HCT116 (cell line): Measurements from ENCODE around the gene SF3B5. TPM values are rescaled to one million over a fixed set of nuclear protein-coding genes. Genes with fewer than 3 reads are reported as not detected.

Source experiments
- ATAC-seq: fragments of 200-7000 bp; cut with Tn5 transposase; 2 replicates; pipeline ENCODE4 v1.9.1; 2020; ENCODE audit warnings: mild to moderate bottlenecking, moderate library complexity
- BruUV-seq: library from RNA; stranded (reverse); fragments of 400-500 nt; replicated peaks from 2 replicates; lab custom pipeline; 2021; lab: Mats Ljungman, UMichigan
- CTCF ChIA-PET: fragments of 300-600 bp; sonication (Branson Sonifier 250); formaldehyde crosslinking; loops from one replicate; lab custom pipeline; 2021; ENCODE audit warnings: antibody characterized with exemption; lab: Charles Lee
- POLR2A ChIA-PET: fragments of 300-600, 350-600 bp; sonication (Branson Sonifier 250); formaldehyde crosslinking; loops from one replicate; lab custom pipeline; 2021; ENCODE audit warnings: antibody characterized with exemption; lab: Charles Lee
- RAD21 ChIA-PET, 2 experiments: fragments of 300-600 bp; sonication (Branson Sonifier 250); formaldehyde crosslinking; loops; one replicate each; lab custom pipeline; 2023; ENCODE audit warnings: low total read pairs in 2 of 2; ENCODE audit not compliant: uncharacterized antibody in 2 of 2, unreplicated experiment in 2 of 2, low non-redundant PET in 1 of 2; lab: Charles Lee
- DNase-seq: peaks from one replicate; pipeline ENCODE4 v3.0.0-alpha.2; 2010; ENCODE audit warnings: low read depth, low spot score
- H2AFZ ChIP-seq: fragments of 200-600 bp; shearing (Covaris generic), sonication (generic); 2 replicates; pipeline ENCODE4 v1.6.1; 2017; ENCODE audit warnings: low read depth, mixed run types, mixed read lengths, antibody characterized with exemption, low read length; ENCODE audit not compliant: poor library complexity, severe bottlenecking
- H3K27ac ChIP-seq: 2 replicates; pipeline ENCODE4 v1.5.1; 2012; ENCODE audit warnings: low read depth, low read length
- H3K27me3 ChIP-seq: fragments of 200-600 bp; sonication (generic); 2 replicates; pipeline ENCODE4 v1.6.1; 2016; ENCODE audit warnings: mixed run types, low read length, mixed read lengths; ENCODE audit not compliant: insufficient read depth
- H3K36me3 ChIP-seq, 2 experiments: fragments of 200-500 bp in 1 of 2; fragments of 200-600 bp in 1 of 2; sonication (Bioruptor generic) in 1 of 2; sonication (generic) in 1 of 2; 2 replicates each; pipeline versions ENCODE4 v1.5.1 to v1.6.1; 2014 to 2016; ENCODE audit warnings: low read length in 2 of 2, inconsistent platforms in 1 of 2, mixed read lengths in 1 of 2, mixed run types in 1 of 2; ENCODE audit not compliant: insufficient read depth in 2 of 2, control insufficient read depth in 1 of 2
- H3K4me1 ChIP-seq, 2 experiments: fragments of 200-600 bp in 1 of 2; sonication (generic) in 1 of 2; 2 replicates each; pipeline versions ENCODE4 v1.5.1 to v1.6.1; 2012 to 2017; ENCODE audit warnings: low read length in 2 of 2, inconsistent platforms in 1 of 2, mild to moderate bottlenecking in 1 of 2, mixed read lengths in 1 of 2, mixed run types in 1 of 2, moderate library complexity in 1 of 2; ENCODE audit not compliant: insufficient read depth in 2 of 2, control insufficient read depth in 1 of 2
- H3K4me2 ChIP-seq: fragments of 200-600 bp; sonication (generic); 2 replicates; pipeline ENCODE4 v1.6.1; 2017; ENCODE audit warnings: mixed run types, low read length, mixed read lengths
- H3K4me3 ChIP-seq, 2 experiments: fragments of 200-600 bp in 1 of 2; sonication (generic) in 1 of 2; replicated peaks in 1 of 2; 2 replicates each; pipeline ENCODE4 v1.5.1; 2011 to 2016; ENCODE audit warnings: low read length in 2 of 2, control low read depth in 1 of 2, low read depth in 1 of 2, mild to moderate bottlenecking in 1 of 2, mixed read lengths in 1 of 2, mixed run types in 1 of 2
- H3K79me2 ChIP-seq: fragments of 200-600 bp; sonication (generic); 2 replicates; pipeline ENCODE4 v1.6.1; 2017; ENCODE audit warnings: mild to moderate bottlenecking, mixed run types, low read length, moderate library complexity, mixed read lengths; ENCODE audit not compliant: insufficient read depth
- H3K9ac ChIP-seq: fragments of 200-600 bp; sonication (generic); 2 replicates; pipeline ENCODE4 v1.6.1; 2016; ENCODE audit warnings: low read length, mixed read lengths
- H3K9me2 ChIP-seq: fragments of 200-600 bp; sonication (generic), shearing (Covaris generic); 2 replicates; pipeline ENCODE4 v1.6.1; 2017; ENCODE audit warnings: mixed run types, mild to moderate bottlenecking, moderate library complexity; ENCODE audit not compliant: insufficient read depth
- H3K9me3 ChIP-seq, 2 experiments: fragments of 200-500 bp in 1 of 2; fragments of 200-600 bp in 1 of 2; sonication (Bioruptor generic) in 1 of 2; sonication (generic) in 1 of 2; 2 replicates each; pipeline ENCODE4 v1.6.1; 2014 to 2017; ENCODE audit warnings: low read length in 2 of 2, mixed read lengths in 2 of 2, inconsistent platforms in 1 of 2, low read depth in 1 of 2, mild to moderate bottlenecking in 1 of 2, mixed run types in 1 of 2, moderate library complexity in 1 of 2; ENCODE audit not compliant: control insufficient read depth in 1 of 2, insufficient read depth in 1 of 2
- H4K20me1 ChIP-seq: fragments of 200-600 bp; sonication (generic), shearing (Covaris generic); 2 replicates; pipeline ENCODE4 v1.6.1; 2017; ENCODE audit warnings: mixed run types, mild to moderate bottlenecking, moderate library complexity; ENCODE audit not compliant: insufficient read depth
- CEBPB ChIP-seq: IDR thresholded peaks from 2 replicates; pipeline ENCODE4 v1.6.1; 2012; ENCODE audit warnings: low read depth
- EGR1 ChIP-seq: IDR thresholded peaks from 2 replicates; pipeline ENCODE4 v1.6.1; 2012; ENCODE audit warnings: low read depth
- EZH2 ChIP-seq: fragments of 200-600 bp; sonication (generic); IDR thresholded peaks from 2 replicates; pipeline ENCODE4 v1.6.1; 2017; ENCODE audit warnings: antibody characterized with exemption, mixed run types
- FOSL1 ChIP-seq: IDR thresholded peaks from 2 replicates; pipeline ENCODE4 v1.6.1; 2012; ENCODE audit warnings: low read depth
- JUND ChIP-seq: IDR thresholded peaks from 2 replicates; pipeline ENCODE4 v1.6.1; 2012
- POLR2A ChIP-seq: IDR thresholded peaks from 2 replicates; pipeline ENCODE4 v1.7.0; 2011; ENCODE audit warnings: borderline replicate concordance; ENCODE audit not compliant: insufficient read depth, insufficient read length; ENCODE audit errors: extremely low read depth
- POLR2AphosphoS5 ChIP-seq: IDR thresholded peaks from 2 replicates; pipeline ENCODE4 v1.6.1; 2011; ENCODE audit warnings: mild to moderate bottlenecking, low read depth, low read length, moderate library complexity
- SP1 ChIP-seq: IDR thresholded peaks from 2 replicates; pipeline ENCODE4 v1.6.1; 2012; ENCODE audit warnings: low read depth
- SRF ChIP-seq: IDR thresholded peaks from 2 replicates; pipeline ENCODE4 v1.6.1; 2012; ENCODE audit warnings: low read depth
- TCF7L2 ChIP-seq: IDR thresholded peaks from 2 replicates; pipeline ENCODE4 v1.7.0; 2011; ENCODE audit warnings: borderline replicate concordance, inconsistent platforms; ENCODE audit not compliant: insufficient read depth, insufficient read length; ENCODE audit errors: extremely low read depth
- intact Hi-C: fragments of 100-400 bp; cut with micrococcal nuclease; formaldehyde crosslinking; loops from 2 replicates; pipeline ENCODE4 v1.10.0; 2022
- total RNA-seq: library from RNA; stranded (reverse); gene quantifications from one replicate; pipeline ENCODE4 v1.2.1, GENCODE V29; 2021; ENCODE audit not compliant: unreplicated experiment
- TF ChIP-seq, protein P1 (sequence below): IDR thresholded peaks from 2 replicates; pipeline ENCODE4 v1.6.1; 2011; ENCODE audit warnings: mild to moderate bottlenecking, low read length, moderate library complexity; ENCODE audit not compliant: insufficient replicate concordance; ENCODE audit errors: extremely low read depth
- TF ChIP-seq, protein P2 (sequence below): IDR thresholded peaks from 2 replicates; pipeline ENCODE4 v1.6.1; 2012; ENCODE audit warnings: low read depth
- TF ChIP-seq, protein P3 (sequence below), 3 experiments: fragments of 200-600 bp in 1 of 3; sonication (generic) in 1 of 3; IDR thresholded peaks in 2 of 3; conservative IDR thresholded peaks in 1 of 3; 2 replicates each; pipeline ENCODE4 v1.5.1; 2012 to 2017; ENCODE audit warnings: low read depth in 2 of 3, low read length in 2 of 3, antibody characterized with exemption in 1 of 3, borderline replicate concordance in 1 of 3, control low read depth in 1 of 3, mild to moderate bottlenecking in 1 of 3, mixed read lengths in 1 of 3, mixed run types in 1 of 3, moderate library complexity in 1 of 3; ENCODE audit not compliant: insufficient read depth in 1 of 3

The SF3B5 gene
- total RNA-seq, 1 experiment from 2014 or later: 173 TPM

DNA sequence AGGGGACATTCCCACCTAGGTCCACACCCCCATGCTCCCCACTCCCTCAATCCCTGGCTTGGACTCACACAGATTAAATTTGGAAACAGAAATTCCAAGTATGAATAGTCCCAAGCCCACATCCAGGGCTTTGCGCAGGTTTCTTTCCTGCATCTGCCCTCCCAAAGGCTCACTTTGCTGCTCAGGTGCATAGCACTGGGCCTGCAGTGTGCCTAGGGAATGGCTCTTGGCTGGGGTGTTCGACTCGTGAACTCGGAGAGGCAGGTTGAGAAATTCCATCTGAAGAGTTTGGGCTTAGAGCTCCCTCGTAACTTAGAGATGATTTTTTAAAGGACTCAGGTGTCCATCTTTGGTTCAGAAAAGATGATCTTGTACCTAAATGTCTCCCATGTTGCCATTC is 14.8 kb upstream of the SF3B5 start:
- no peak for DNase-seq
- no peak for TF ChIP-seq FOSL1
- no peak for TF ChIP-seq EGR1
- TF ChIP-seq TCF7L2: no peak
- no peak for TF ChIP-seq JUND
- no peak for TF ChIP-seq CEBPB
- TF ChIP-seq POLR2A: no peak
- TF ChIP-seq, protein P1, sequence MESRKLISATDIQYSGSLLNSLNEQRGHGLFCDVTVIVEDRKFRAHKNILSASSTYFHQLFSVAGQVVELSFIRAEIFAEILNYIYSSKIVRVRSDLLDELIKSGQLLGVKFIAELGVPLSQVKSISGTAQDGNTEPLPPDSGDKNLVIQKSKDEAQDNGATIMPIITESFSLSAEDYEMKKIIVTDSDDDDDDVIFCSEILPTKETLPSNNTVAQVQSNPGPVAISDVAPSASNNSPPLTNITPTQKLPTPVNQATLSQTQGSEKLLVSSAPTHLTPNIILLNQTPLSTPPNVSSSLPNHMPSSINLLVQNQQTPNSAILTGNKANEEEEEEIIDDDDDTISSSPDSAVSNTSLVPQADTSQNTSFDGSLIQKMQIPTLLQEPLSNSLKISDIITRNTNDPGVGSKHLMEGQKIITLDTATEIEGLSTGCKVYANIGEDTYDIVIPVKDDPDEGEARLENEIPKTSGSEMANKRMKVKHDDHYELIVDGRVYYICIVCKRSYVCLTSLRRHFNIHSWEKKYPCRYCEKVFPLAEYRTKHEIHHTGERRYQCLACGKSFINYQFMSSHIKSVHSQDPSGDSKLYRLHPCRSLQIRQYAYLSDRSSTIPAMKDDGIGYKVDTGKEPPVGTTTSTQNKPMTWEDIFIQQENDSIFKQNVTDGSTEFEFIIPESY: no peak
- Histone ChIP-seq H3K79me2 (no peaks in the 10 kb centered on the region), H3K4me1 (no peaks in the 10 kb centered on the region), H4K20me1 (no peaks in the 10 kb centered on the region), H3K4me2 (no peak overlapping the region), H3K9ac (no peak overlapping the region), H3K4me3 (no peak overlapping the region), H2AFZ (no peak overlapping the region), H3K27me3 (no peaks in the 10 kb centered on the region), H3K9me2 (no peaks in the 10 kb centered on the region), H3K27ac (no peak overlapping the region), H3K36me3 (no peaks in the 10 kb centered on the region), H3K9me3 (no peaks in the 10 kb centered on the region)
- no peak for ATAC-seq
- intact Hi-C loops: no loop called here
- POLR2A ChIA-PET: no interaction called here
- CTCF ChIA-PET: no interaction called here
- RAD21 ChIA-PET: no interaction called here
- BruUV-seq: no TSS peak

- ChIA-PET CTCF (interaction anchor here (1.0 kb wide), 1 partner anchor 376 kb away, joined by 4 read pairs; no protein-coding TSS in a partner anchor), RAD21 (no interaction called here), POLR2A (no interaction called here)
- H3K4me1 ChIP-seq: no peaks in the 10 kb centered on the region
- no peak overlapping the region for H3K4me2 ChIP-seq
- H3K27me3 ChIP-seq: no peaks in the 10 kb centered on the region
- H3K4me3 ChIP-seq: no peak overlapping the region
- no peaks in the 10 kb centered on the region for H3K36me3 ChIP-seq
- intact Hi-C loops: loop anchor here (5.0 to 10.0 kb wide), 2 partner anchors 1109 to 1526 kb away; no protein-coding TSS in a partner anchor
- DNase-seq: no peak
- no peaks in the 10 kb centered on the region for H4K20me1 ChIP-seq
- H2AFZ ChIP-seq: no peak overlapping the region
- no peaks in the 10 kb centered on the region for H3K9me3 ChIP-seq
- no peaks in the 10 kb centered on the region for H3K9me2 ChIP-seq
- H3K27ac ChIP-seq: no peak overlapping the region
- no peak for ATAC-seq
- H3K9ac ChIP-seq: no peak overlapping the region
- BruUV-seq: no TSS peak
- no peaks in the 10 kb centered on the region for H3K79me2 ChIP-seq
- TF ChIP-seq POLR2A (no peak), EGR1 (no peak), EZH2 (no peak), SRF (no peak), POLR2AphosphoS5 (no peak), SP1 (no peak), FOSL1 (no peak)
- TF ChIP-seq, protein P2, sequence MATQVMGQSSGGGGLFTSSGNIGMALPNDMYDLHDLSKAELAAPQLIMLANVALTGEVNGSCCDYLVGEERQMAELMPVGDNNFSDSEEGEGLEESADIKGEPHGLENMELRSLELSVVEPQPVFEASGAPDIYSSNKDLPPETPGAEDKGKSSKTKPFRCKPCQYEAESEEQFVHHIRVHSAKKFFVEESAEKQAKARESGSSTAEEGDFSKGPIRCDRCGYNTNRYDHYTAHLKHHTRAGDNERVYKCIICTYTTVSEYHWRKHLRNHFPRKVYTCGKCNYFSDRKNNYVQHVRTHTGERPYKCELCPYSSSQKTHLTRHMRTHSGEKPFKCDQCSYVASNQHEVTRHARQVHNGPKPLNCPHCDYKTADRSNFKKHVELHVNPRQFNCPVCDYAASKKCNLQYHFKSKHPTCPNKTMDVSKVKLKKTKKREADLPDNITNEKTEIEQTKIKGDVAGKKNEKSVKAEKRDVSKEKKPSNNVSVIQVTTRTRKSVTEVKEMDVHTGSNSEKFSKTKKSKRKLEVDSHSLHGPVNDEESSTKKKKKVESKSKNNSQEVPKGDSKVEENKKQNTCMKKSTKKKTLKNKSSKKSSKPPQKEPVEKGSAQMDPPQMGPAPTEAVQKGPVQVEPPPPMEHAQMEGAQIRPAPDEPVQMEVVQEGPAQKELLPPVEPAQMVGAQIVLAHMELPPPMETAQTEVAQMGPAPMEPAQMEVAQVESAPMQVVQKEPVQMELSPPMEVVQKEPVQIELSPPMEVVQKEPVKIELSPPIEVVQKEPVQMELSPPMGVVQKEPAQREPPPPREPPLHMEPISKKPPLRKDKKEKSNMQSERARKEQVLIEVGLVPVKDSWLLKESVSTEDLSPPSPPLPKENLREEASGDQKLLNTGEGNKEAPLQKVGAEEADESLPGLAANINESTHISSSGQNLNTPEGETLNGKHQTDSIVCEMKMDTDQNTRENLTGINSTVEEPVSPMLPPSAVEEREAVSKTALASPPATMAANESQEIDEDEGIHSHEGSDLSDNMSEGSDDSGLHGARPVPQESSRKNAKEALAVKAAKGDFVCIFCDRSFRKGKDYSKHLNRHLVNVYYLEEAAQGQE: no peak
- TF ChIP-seq, protein P3, sequence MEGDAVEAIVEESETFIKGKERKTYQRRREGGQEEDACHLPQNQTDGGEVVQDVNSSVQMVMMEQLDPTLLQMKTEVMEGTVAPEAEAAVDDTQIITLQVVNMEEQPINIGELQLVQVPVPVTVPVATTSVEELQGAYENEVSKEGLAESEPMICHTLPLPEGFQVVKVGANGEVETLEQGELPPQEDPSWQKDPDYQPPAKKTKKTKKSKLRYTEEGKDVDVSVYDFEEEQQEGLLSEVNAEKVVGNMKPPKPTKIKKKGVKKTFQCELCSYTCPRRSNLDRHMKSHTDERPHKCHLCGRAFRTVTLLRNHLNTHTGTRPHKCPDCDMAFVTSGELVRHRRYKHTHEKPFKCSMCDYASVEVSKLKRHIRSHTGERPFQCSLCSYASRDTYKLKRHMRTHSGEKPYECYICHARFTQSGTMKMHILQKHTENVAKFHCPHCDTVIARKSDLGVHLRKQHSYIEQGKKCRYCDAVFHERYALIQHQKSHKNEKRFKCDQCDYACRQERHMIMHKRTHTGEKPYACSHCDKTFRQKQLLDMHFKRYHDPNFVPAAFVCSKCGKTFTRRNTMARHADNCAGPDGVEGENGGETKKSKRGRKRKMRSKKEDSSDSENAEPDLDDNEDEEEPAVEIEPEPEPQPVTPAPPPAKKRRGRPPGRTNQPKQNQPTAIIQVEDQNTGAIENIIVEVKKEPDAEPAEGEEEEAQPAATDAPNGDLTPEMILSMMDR (IDR thresholded peaks at IDR 0.05 in 2 of 3, conservative IDR thresholded peaks at IDR 0.05 in 1 of 3; ENCODE audit: borderline replicate concordance in 1 of 3, insufficient read depth in 1 of 3, low read depth in 2 of 3, low read length in 2 of 3): no peak
Observed at GRCh38 chr6:144106206-144106605, 10.8 kb upstream of the SF3B5 start.
